KBM-7 (cell line): ENCODE measurements around the gene KIF1A.
A peak's percentile ranks its signal among the peaks of the same experiment; 100 is the strongest.
"Not testable (repeated sequence)": the region's sequence is repeated elsewhere in the genome, so short reads cannot be mapped to it uniquely, and the experiment has no call there.

Source experiments
- DNase-seq: peaks from one replicate; pipeline ENCODE4 v3.0.0-alpha.2; 2015
- in situ Hi-C: fragments of 300-500 bp; cut with MboI; formaldehyde crosslinking; loops from 2 replicates; pipeline ENCODE4 v1.14.3; 2020; ENCODE audit warnings: low sequenced_read_pairs, low pct_unique_long_range_greater_than_20kb, mixed read lengths

Gene KIF1A

DNA sequence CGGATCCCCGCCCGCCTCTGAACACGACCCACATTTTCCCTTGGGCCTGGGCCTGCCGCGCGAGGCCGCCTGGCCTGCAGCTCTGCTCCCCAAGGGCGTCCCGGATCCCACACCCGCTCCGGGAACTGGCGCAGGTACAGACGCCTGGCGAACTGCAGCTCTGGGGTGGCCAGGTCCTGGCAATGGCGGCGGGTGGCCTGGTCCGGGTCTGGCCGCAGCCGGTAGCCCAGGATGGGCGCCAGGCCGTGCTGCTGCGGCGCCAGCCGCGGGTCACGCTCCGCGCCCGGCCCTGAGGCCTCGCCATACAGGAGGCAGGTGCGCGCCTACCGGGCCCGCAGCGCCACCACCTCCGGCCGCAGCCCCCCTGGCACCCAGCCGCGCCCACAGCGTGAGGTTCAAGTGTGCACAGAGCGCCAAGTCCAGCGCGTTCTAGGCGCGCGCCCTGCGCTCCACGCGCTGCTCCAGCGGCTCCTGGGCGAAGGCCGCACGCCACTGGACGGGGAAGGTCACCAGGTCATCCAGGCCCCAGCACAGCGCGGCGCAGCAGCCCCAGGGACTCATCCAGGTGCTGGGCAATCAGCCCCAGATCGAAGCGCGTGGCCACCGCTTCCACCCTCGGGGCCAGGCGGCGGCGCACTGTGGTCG, 118.8 kb downstream of the KIF1A start:
- in situ Hi-C loops, result no loop called here
- no peak for DNase-seq

- in situ Hi-C loops, DNase-seq: not testable (repeated sequence)
Measured at GRCh38 chr2:240700616-240701015, 119.4 kb downstream of the KIF1A start.

- in situ Hi-C loops, DNase-seq: not testable (repeated sequence)
Measured at GRCh38 chr2:240699835-240700234, 120.2 kb downstream of the KIF1A start.

DNA sequence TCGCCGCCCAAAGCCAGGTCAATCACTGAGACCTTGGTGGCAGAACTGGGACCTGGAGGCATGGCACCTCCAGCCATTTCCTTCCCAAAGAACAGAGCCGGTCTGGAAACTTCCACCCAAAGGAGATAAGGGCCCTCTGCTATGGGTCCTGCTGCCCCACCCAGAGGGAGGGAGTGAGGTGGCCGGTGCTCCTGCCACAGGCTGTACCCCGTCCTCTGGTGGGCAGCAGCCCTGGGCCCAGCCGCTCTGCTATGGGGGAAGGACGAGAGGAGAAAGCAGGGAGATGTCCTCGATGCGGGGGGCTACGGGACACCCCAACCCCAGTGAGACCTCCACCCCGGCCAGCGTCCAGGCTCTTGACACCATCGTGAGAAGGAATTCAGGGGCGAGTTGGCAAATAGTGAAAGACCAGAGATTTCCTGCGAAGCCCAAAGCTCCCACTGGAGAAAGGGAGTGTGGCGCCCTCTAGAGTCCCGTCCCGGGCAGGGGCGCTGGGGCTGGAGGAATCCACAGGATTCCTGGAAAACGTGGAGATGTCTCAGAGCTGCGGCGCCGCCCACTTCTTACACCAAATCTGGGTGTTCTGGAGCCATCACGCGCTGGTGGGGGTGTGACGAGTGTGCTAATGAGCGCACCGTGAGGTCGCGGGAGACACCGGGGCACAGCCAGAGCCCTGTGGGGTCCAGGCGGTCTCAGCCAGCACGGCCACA, 121.0 kb downstream of the KIF1A start:
- in situ Hi-C loops, DNase-seq: not testable (repeated sequence)

- DNase-seq, result not testable (repeated sequence)
Measured at GRCh38 chr2:240696469-240696868, 123.5 kb downstream of the KIF1A start.

GRCh38 chr2:240695593-240695992, 124.4 kb downstream of the KIF1A start:
- in situ Hi-C loops, DNase-seq: not testable (repeated sequence)

More at GRCh38 chr2:240696469-240696868, 123.5 kb downstream of the KIF1A start:
- in situ Hi-C loops, result not testable (repeated sequence)

DNA sequence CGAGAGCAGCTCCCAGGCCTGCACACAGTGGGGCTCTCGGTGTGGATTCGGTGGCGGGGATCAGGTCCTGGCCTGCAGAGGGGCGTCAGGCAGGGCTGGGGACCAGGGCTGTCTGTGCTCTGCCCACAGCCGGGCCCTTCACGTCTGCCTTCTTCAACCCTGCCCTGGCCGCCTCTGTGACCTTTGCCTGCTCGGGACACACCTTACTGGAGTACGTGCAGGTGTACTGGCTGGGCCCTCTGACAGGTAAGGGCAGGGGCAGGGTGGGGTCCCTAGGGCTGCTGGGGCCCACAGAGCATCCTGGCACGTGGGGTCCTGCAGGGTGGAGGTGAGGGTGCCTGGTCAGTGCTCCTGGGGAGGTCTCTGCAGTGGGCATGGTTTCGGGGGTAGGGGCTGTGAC, 125.7 kb downstream of the KIF1A start:
- in situ Hi-C loops, DNase-seq: not testable (repeated sequence)

DNA sequence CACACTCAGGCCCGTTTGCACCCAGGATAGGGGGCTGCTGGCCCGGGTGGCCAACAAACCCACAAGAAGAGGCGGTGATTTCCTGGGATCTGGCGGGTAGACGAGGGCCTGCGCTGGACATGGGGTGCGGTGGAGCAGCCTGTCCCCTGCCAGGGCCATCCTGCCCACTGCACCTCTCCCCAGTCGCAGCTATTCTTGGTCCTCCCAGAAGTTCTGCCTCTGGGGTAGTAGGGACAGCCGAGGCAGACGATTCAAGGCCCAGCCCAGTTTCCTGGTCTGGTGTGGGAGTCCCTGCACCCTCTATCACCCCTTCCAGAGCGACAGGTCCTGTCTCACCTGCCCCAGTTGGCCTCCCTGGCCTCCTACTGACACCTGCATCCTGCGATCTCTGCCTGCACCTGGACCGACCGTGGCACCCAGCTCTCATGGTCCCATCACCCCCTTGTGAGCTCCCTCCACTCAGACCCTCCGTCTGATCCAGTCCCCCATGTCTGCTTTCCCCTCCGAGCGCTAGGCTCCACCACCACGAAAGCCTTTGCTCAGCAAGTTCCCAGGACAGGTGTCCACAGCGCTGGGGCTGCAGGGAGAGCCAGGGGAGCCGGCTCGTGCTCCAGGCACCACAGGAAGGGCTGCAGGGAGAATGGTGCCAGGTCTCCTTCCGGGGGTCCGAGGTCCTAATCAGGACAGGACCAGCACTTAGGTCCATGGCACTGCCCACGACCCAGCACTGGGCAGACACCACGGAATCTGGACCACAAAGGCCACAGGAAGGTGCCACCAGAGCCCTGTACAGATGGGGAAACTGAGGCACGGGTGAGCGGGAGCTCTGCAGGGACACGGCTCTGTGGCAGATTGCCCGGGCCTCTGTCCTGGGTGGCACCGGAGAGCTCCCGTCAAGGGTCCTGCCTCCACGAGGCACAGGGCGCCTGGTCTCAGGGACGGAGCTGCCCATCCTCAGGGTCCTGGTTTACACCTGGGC, 127.1 kb downstream of the KIF1A start:
- in situ Hi-C loops, result not testable (repeated sequence)

DNA sequence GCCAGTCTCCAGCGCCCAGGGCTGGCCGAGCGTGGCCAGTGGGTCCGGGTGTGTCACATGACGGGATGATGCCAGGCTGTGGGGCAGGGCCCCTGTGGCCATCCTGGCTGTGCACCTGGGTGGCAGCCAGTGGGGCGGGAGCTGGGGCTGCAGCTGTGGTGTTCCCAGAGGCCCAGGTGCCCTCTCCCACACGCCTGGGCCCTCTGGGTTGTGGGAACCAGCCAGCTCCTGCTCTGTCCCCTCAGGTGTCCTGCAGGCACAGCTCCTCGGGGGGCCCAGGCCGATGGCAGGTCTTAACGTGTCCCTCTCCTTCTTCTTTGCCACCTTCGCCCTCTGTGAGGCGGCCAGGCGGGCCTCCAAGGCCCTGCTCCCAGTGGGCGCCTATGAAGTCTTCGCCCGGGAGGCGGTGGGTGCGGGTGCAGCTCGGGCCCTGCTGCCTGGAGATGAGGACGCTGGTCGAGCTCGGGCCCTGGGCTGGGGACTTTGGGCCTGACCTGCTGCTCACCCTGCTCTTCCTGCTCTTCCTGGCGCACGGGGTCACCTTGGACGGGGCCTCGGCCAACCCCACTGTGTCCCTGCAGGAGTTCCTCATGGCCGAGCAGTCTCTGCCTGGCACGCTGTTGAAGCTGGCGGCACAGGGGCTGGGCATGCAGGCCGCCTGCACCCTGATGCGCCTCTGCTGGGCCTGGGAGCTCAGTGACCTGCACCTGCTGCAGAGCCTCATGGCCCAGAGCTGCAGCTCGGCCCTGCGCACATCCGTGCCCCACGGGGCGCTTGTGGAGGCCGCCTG, 128.2 kb downstream of the KIF1A start, which contains the start of gene AQP12A:
Gene AQP12A (plus strand): TSS at position 236 of the 790 bp plus-strand sequence. CDS start 48 bp downstream, at position 284.
- in situ Hi-C loops, DNase-seq: not testable (repeated sequence)

More for the DNA sequence above, 127.1 kb downstream of the KIF1A start:
- not testable (repeated sequence) for DNase-seq

DNA sequence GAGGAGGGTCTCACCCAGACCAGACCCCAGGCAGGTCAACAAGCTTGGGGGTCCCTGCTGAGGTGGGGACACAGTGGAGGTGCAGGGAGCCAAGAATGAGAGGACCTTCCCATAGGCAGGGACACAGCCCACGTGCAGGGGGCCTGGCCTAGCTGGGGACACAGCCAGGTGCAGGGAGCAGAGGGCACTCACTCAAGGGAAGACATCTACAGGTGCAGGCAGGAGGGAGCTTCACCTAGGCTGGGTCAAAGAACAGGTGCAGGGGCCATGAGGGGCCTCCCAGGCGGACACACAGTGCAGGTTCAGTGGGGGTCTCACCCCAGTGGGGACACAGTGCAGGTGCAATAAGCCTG, 129.0 kb downstream of the KIF1A start:
- in situ Hi-C loops, DNase-seq: not testable (repeated sequence)

- in situ Hi-C loops, DNase-seq: not testable (repeated sequence)
Measured at GRCh38 chr2:240690421-240691074, 129.5 kb downstream of the KIF1A start.

DNA sequence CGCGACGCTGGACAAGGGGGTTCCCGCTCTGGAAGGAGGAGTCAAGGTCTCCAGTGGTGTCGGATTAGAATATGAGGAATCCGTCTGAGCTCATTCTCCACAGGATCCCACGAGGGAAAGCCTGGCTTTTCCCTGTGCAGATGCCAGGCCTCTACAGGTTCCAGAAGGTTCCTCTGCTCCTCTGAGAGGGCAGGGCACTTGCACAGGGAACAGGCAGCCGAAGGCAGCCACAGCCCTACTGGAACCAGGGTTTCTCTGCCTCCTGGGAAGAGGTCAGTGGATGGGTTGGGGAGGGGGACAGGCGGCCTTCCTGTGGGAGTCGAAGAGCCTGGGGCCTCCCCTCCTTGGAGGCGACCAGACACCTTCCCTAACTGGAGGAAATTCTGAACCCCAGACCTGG, 130.0 kb downstream of the KIF1A start:
- DNase-seq, result no peak
- in situ Hi-C loops, result no loop called here

- in situ Hi-C loops, result no loop called here
- no peak for DNase-seq
Measured at GRCh38 chr2:240688553-240688919, 131.5 kb downstream of the KIF1A start.

DNA sequence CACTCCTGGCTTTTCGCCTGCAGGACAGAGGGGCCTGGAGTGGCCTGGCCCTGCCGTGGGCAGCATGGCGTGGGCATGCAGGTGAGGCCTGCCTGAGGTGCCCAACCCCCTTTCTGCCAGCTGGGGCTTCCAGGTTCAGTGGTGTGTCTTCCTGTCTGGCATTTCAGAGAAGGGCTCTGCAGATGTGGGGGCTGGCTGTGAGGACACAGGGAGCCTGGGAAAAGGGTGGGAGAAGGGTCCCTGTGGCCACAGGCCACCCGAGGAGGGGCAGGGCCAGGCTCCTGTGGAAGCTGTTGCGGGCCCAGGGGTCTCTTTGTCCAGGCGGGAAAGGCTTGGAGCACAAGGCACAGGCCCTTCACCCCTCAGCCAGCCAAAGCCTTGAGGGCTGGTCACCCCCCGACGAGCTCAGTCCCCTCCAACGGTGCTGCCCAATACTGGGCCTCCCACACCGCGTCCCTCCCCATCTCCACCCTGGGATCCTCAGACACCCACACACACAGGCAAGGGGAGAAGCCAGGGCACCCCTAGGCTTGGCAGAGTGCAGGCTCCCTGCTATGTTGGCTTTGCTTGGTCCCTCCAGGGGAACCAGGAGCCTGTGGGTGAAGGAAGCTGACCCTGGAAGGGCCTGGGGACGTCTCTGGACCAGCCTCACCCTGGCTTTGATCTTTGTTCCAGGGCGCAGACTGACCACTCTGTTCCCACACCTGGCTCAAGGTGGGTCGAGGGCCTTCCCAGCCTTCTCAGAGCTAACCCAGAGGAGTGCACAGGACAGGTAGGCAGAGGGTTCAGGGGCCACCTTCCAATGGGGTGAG, 132.1 kb downstream of the KIF1A start:
- no peak for DNase-seq
- in situ Hi-C loops, result no loop called here

DNA sequence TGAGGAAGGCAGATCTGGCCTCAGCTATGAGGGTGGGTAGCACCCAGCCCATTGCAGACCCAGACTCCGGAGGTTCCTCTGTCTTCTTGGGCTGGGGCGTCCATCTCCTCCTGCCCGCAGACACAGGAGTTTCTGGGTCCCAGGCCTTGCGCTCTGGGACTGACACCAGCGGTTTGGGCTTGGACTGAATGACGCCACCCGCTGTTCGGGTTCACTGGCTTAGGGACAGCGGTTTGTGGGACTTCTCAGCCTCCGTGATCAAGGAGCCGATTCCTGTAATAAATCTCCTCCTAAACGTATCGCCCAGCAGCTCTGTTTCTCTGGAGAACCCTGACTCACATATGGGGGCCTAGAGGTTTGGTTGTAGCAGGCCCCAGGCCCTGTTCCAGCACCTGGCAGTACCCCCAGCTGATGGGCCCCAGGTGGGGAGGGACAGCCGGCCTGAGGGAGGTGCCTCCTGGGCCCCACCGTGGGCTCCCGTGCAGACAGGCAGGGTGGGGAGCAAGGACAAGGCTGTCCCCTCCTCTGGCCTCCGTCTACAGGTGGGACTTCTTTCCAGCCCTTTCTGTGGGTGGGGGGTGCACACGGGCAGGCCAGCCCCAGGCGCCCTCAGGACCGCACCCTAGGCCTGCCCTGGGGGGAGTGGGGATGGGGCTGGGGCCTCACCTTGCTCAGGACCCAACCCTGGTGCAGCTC, 132.8 kb downstream of the KIF1A start:
- DNase-seq, result no peak
- in situ Hi-C loops, result no loop called here

DNA sequence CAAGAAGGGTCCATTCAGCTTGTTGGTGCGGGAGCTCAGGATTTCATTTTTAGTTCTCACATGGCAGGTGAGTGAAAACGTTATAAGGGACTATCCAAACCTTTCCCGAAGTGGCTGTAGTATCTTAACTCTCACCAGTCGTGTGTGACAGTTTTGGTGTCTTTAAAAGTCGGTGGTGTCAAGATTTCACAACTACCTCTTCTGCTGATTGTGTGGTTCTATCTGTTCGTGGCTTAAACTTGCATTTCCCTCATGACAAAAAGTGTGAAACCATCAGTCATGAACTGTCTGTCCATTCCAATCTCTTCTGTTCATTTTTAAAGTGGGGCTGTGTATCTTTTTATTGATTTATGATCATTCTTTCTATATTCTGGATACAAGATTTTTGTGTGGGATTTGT, 133.6 kb downstream of the KIF1A start:
- in situ Hi-C loops, result no loop called here
- no peak for DNase-seq

DNA sequence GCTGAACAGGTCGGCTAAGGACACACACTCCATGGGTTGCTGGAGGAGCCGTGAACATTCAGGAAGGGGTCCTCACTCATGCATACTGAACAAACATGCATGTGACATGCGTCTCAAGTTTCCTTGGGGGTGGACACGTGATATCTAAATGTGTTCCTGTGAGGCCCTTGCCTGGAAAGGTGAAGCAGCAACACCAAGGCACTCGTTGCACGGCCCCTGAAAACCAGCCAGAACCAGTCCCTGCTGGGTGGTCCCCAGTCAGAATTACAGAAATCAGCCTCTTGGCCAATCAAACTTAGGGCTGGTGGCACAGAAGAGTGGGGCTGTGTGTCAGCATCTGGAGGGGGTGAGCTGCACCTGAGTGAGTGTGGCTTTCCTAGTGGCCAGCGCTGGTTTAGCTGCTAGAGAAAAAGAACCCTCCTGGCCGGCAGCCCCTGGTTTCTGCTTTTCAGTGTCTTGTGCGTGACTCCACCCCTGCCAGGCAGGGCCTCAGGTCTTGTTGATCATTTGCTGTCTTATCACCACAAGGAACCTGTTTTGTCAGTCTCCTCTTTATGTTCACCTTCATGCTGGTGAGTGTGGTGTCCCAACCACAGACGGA, 134.1 kb downstream of the KIF1A start:
- DNase-seq, result peak; percentile 9
- in situ Hi-C loops, result no loop called here
